ENCODE data around the gene REV1. TPM values are rescaled to one million over a fixed set of nuclear protein-coding genes. Genes with fewer than 3 reads are reported as not detected.

Gene REV1
- total RNA-seq, 1 experiment from 2014 or later = 38.6 TPM

DNA sequence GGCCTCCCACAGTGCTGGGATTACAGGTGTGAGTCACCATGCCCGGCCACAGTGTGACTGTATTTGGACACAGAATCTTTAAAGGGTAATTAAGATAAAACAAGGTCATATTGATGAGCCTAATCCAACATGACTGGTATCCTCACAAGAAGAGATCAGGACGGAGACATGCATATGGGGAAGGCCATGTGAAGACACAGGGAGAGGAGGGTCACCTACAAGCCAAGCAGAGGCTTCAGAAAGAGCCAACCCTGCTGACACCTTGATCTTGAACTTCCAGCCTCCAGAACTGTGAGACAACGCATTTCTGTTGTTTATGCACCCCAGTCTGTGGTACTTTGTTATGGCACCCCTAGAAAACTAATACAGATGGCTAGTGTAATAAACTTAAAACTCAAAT is 72.4 kb downstream of the REV1 start:
- H3K27ac Mint-ChIP-seq (ENCODE audit: low read depth, unreplicated experiment) = no peak overlapping the region
- no TSS peak for BruUV-seq (replicated peaks)
- TF ChIP-seq, protein P1, sequence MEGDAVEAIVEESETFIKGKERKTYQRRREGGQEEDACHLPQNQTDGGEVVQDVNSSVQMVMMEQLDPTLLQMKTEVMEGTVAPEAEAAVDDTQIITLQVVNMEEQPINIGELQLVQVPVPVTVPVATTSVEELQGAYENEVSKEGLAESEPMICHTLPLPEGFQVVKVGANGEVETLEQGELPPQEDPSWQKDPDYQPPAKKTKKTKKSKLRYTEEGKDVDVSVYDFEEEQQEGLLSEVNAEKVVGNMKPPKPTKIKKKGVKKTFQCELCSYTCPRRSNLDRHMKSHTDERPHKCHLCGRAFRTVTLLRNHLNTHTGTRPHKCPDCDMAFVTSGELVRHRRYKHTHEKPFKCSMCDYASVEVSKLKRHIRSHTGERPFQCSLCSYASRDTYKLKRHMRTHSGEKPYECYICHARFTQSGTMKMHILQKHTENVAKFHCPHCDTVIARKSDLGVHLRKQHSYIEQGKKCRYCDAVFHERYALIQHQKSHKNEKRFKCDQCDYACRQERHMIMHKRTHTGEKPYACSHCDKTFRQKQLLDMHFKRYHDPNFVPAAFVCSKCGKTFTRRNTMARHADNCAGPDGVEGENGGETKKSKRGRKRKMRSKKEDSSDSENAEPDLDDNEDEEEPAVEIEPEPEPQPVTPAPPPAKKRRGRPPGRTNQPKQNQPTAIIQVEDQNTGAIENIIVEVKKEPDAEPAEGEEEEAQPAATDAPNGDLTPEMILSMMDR (IDR thresholded peaks at IDR 0.05; ENCODE audit: unreplicated experiment) = no peak
- no peak overlapping the region for H3K4me3 Mint-ChIP-seq (ENCODE audit: unreplicated experiment)
- ChIA-PET POLR2A (no interaction called here), CTCF (interaction anchor here (0.6 kb wide), 1 partner anchor 396 kb away, joined by 3 read pairs; no protein-coding TSS in a partner anchor)
- no peak for DNase-seq (ENCODE audit: unreplicated experiment)
- intact Hi-C loops (cut with micrococcal nuclease) = no loop called here
- H3K9me3 Mint-ChIP-seq (ENCODE audit: unreplicated experiment) = no peaks in the 10 kb centered on the region
- peaks cover 81% of the 10 kb centered on the region for H3K36me3 Mint-ChIP-seq (ENCODE audit: insufficient read depth, unreplicated experiment)
- peaks cover 15% of the 10 kb centered on the region for H3K4me1 Mint-ChIP-seq (ENCODE audit: insufficient read depth, unreplicated experiment)
- no peaks in the 10 kb centered on the region for H3K27me3 Mint-ChIP-seq (ENCODE audit: insufficient read depth, unreplicated experiment)

DNA sequence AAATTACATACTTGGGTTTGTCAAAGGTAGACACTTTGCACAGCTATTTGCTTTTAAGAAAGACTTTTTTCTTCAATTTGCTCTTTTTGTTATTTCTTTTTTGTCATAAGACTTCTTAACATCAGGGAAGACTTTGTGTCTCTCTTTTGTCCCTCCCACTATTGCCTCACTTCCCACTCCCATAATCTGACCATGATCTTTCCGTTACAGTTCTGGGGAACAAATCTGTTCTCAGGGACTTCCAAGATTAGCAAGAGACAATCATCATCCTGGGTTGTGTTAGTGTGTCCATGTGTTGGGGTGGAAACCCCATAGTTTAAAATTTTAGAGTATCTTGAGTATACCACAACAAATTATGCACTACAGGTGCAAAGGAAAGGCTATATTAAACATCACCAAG is 75.3 kb downstream of the REV1 start:
- no peak for DNase-seq (ENCODE audit: unreplicated experiment)
- ChIA-PET POLR2A (no interaction called here), CTCF (no interaction called here)
- Mint-ChIP-seq H3K27ac (ENCODE audit: low read depth, unreplicated experiment) (no peak overlapping the region), H3K9me3 (ENCODE audit: unreplicated experiment) (no peaks in the 10 kb centered on the region), H3K4me3 (ENCODE audit: unreplicated experiment) (no peak overlapping the region), H3K27me3 (ENCODE audit: insufficient read depth, unreplicated experiment) (no peaks in the 10 kb centered on the region), H3K36me3 (ENCODE audit: insufficient read depth, unreplicated experiment) (peaks cover 87% of the 10 kb centered on the region), H3K4me1 (ENCODE audit: insufficient read depth, unreplicated experiment) (peaks cover under 1% of the 10 kb centered on the region)
- intact Hi-C loops (cut with micrococcal nuclease) = no loop called here
- BruUV-seq (replicated peaks) = no TSS peak
- TF ChIP-seq, protein P1 (IDR thresholded peaks at IDR 0.05; ENCODE audit: unreplicated experiment) = no peak

DNA sequence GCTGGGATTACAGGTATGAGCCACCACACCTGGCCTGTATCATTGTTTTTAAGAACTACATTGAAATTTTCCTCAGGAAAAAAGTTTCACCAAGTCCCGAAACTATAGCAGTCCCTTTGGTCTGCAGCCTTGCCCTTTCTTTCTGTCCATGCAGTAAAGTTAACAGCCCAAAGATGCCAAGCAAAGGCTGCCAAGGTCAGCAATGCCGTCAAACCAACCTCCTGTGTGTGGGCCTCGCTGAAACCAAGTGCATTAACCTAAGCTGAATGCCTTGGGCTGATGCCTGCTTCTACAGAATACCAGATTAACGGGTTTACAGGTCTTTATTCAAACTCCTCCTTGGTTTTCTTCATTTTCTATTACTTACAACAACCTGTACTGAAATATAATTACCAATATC is 79.5 kb downstream of the REV1 start:
- no peak overlapping the region for H3K27ac Mint-ChIP-seq (ENCODE audit: low read depth, unreplicated experiment)
- no peaks in the 10 kb centered on the region for H3K9me3 Mint-ChIP-seq (ENCODE audit: unreplicated experiment)

DNA sequence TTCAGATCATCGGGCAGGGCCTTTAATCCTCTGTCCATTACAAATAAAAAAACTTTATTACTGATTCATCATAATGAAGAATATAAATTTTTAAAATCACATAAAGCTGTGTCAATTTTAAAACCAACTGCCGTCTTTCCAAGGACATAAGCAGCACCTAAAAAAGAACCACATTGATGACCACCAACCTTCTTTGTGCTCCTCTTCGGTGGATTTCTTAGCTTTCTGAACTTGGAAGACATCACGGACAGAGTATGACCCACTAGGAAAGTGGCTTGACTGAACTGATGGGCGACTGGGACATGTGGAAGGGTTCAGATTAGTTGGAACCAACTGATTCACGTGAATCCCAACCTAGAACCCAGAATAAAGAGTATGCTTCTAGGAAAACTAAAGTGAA is 83.7 kb downstream of the REV1 start:
- intact Hi-C loops (cut with micrococcal nuclease) = no loop called here
- H3K9me3 Mint-ChIP-seq (ENCODE audit: unreplicated experiment) = no peaks in the 10 kb centered on the region
- no peak for DNase-seq (ENCODE audit: unreplicated experiment)
- no peaks in the 10 kb centered on the region for H3K27me3 Mint-ChIP-seq (ENCODE audit: insufficient read depth, unreplicated experiment)
- ChIA-PET POLR2A (no interaction called here), CTCF (no interaction called here)
- no peaks in the 10 kb centered on the region for H3K4me1 Mint-ChIP-seq (ENCODE audit: insufficient read depth, unreplicated experiment)
- no peak overlapping the region for H3K4me3 Mint-ChIP-seq (ENCODE audit: unreplicated experiment)
- H3K27ac Mint-ChIP-seq (ENCODE audit: low read depth, unreplicated experiment) = no peak overlapping the region
- TF ChIP-seq, protein P1 (IDR thresholded peaks at IDR 0.05; ENCODE audit: unreplicated experiment) = no peak
- no TSS peak for BruUV-seq (replicated peaks)
- peaks cover 79% of the 10 kb centered on the region for H3K36me3 Mint-ChIP-seq (ENCODE audit: insufficient read depth, unreplicated experiment)

More for the DNA sequence above, 79.5 kb downstream of the REV1 start:
- intact Hi-C loops (cut with micrococcal nuclease) = no loop called here
- DNase-seq (ENCODE audit: unreplicated experiment) = no peak
- Mint-ChIP-seq H3K36me3 (ENCODE audit: insufficient read depth, unreplicated experiment) (peaks cover 74% of the 10 kb centered on the region), H3K4me3 (ENCODE audit: unreplicated experiment) (no peak overlapping the region), H3K4me1 (ENCODE audit: insufficient read depth, unreplicated experiment) (no peaks in the 10 kb centered on the region), H3K27me3 (ENCODE audit: insufficient read depth, unreplicated experiment) (no peaks in the 10 kb centered on the region)
- no TSS peak for BruUV-seq (replicated peaks)
- ChIA-PET POLR2A (interaction anchor here (0.9 kb wide), 2 partner anchors 15 to 50 kb away, joined by 3 read pairs; no protein-coding TSS in a partner anchor), CTCF (interaction anchor here (0.5 kb wide), 2 partner anchors 12 to 82 kb away, joined by 3 read pairs; no protein-coding TSS in a partner anchor)
- TF ChIP-seq, protein P1 (IDR thresholded peaks at IDR 0.05; ENCODE audit: unreplicated experiment) = no peak
